ENCODE measurements around the gene ATP7A.

The ATP7A gene

GRCh38 chrX:77952173-77952572, 41.7 kb downstream of the ATP7A start:
- Histone ChIP-seq H3F3A (ENCODE audit: insufficient read depth, low read length) (no peaks in the 10 kb centered on the region), H3K9me3 (ENCODE audit: low read length) (no peaks in the 10 kb centered on the region), H3K4me2 (ENCODE audit: low read length) (no peak overlapping the region), H4K20me1 (ENCODE audit: insufficient read depth, low read length) (no peaks in the 10 kb centered on the region), H3K27me3 (ENCODE audit: insufficient read depth, low read length) (no peaks in the 10 kb centered on the region), H3K4me1 (ENCODE audit: insufficient read depth, low read length, severe bottlenecking) (peaks cover 9% of the 10 kb centered on the region), H3K36me3 (ENCODE audit: insufficient read depth, low read length) (no peaks in the 10 kb centered on the region), H3K27ac (ENCODE audit: low read depth, low read length, poor library complexity, severe bottlenecking) (no peak overlapping the region), H3K4me3 (ENCODE audit: low read depth, low read length, poor library complexity, severe bottlenecking) (no peak overlapping the region), H2AFZ (ENCODE audit: low read length) (no peak overlapping the region), H3K9me2 (ENCODE audit: low read depth, low read length) (no peaks in the 10 kb centered on the region), H3K9ac (ENCODE audit: low read length) (no peak overlapping the region), H3K79me2 (ENCODE audit: insufficient read depth, low read length) (no peaks in the 10 kb centered on the region)
- TF ChIP-seq EZH2 (IDR thresholded peaks at IDR 0.05; ENCODE audit: borderline replicate concordance, low read length) (no peak), CTCF (IDR thresholded peaks at IDR 0.05; ENCODE audit: low read length) (no peak)

GRCh38 chrX:77953302-77953701, 42.8 kb downstream of the ATP7A start:
- no peaks in the 10 kb centered on the region for H3K79me2 ChIP-seq (ENCODE audit: insufficient read depth, low read length)
- no peak overlapping the region for H2AFZ ChIP-seq (ENCODE audit: low read length)
- H3K27ac ChIP-seq (ENCODE audit: low read depth, low read length, poor library complexity, severe bottlenecking), result peak overlapping the region; percentile 40
- H3F3A ChIP-seq (ENCODE audit: insufficient read depth, low read length), result no peaks in the 10 kb centered on the region
- no peaks in the 10 kb centered on the region for H3K36me3 ChIP-seq (ENCODE audit: insufficient read depth, low read length)
- H3K9ac ChIP-seq (ENCODE audit: low read length), result no peak overlapping the region
- no peak overlapping the region; the same call in 1 of the 2 replicates for H3K4me2 ChIP-seq (ENCODE audit: low read length)
- no peak overlapping the region for H3K4me3 ChIP-seq (ENCODE audit: low read depth, low read length, poor library complexity, severe bottlenecking)
- H3K4me1 ChIP-seq (ENCODE audit: insufficient read depth, low read length, severe bottlenecking), result peaks cover 9% of the 10 kb centered on the region
- H3K9me3 ChIP-seq (ENCODE audit: low read length), result no peaks in the 10 kb centered on the region
- no peaks in the 10 kb centered on the region for H3K27me3 ChIP-seq (ENCODE audit: insufficient read depth, low read length)
- no peaks in the 10 kb centered on the region for H4K20me1 ChIP-seq (ENCODE audit: insufficient read depth, low read length)
- no peaks in the 10 kb centered on the region for H3K9me2 ChIP-seq (ENCODE audit: low read depth, low read length)
- TF ChIP-seq CTCF (IDR thresholded peaks at IDR 0.05; ENCODE audit: low read length), result no peak
- TF ChIP-seq EZH2 (IDR thresholded peaks at IDR 0.05; ENCODE audit: borderline replicate concordance, low read length), result no peak

- Histone ChIP-seq H3K9me3 (ENCODE audit: low read length) (no peaks in the 10 kb centered on the region), H3F3A (ENCODE audit: insufficient read depth, low read length) (no peaks in the 10 kb centered on the region), H3K4me3 (ENCODE audit: low read depth, low read length, poor library complexity, severe bottlenecking) (no peak overlapping the region), H3K9ac (ENCODE audit: low read length) (no peak overlapping the region), H2AFZ (ENCODE audit: low read length) (no peak overlapping the region), H3K79me2 (ENCODE audit: insufficient read depth, low read length) (no peaks in the 10 kb centered on the region), H3K27me3 (ENCODE audit: insufficient read depth, low read length) (no peaks in the 10 kb centered on the region), H4K20me1 (ENCODE audit: insufficient read depth, low read length) (no peaks in the 10 kb centered on the region), H3K27ac (ENCODE audit: low read depth, low read length, poor library complexity, severe bottlenecking) (peak overlapping the region; percentile 40), H3K36me3 (ENCODE audit: insufficient read depth, low read length) (no peaks in the 10 kb centered on the region), H3K9me2 (ENCODE audit: low read depth, low read length) (no peaks in the 10 kb centered on the region), H3K4me2 (ENCODE audit: low read length) (no peak overlapping the region; the same call in 1 of the 2 replicates), H3K4me1 (ENCODE audit: insufficient read depth, low read length, severe bottlenecking) (peaks cover 9% of the 10 kb centered on the region)
- TF ChIP-seq EZH2 (IDR thresholded peaks at IDR 0.05; ENCODE audit: borderline replicate concordance, low read length) (no peak), CTCF (IDR thresholded peaks at IDR 0.05; ENCODE audit: low read length) (no peak)
Measured at GRCh38 chrX:77953708-77954107, 43.2 kb downstream of the ATP7A start.

Measured in OCI-LY1 (cell line).